GM18505 (cell line): ENCODE results near the gene C11orf24.
"Not testable (repeated sequence)": the region's sequence is repeated elsewhere in the genome, so short reads cannot be mapped to it uniquely, and the experiment has no call there.

Experiments
- ATAC-seq: cut with Tn5 transposase; IDR thresholded peaks from one replicate; pipeline ENCODE4 v1.9.1; 2021; ENCODE audit not compliant: unreplicated experiment
- POLR2A ChIP-seq: IDR thresholded peaks from 4 replicates; pipeline ENCODE4 v1.6.1; 2011; ENCODE audit warnings: borderline replicate concordance; ENCODE audit not compliant: insufficient read depth, insufficient read length; ENCODE audit errors: extremely low read depth

Gene C11orf24

DNA sequence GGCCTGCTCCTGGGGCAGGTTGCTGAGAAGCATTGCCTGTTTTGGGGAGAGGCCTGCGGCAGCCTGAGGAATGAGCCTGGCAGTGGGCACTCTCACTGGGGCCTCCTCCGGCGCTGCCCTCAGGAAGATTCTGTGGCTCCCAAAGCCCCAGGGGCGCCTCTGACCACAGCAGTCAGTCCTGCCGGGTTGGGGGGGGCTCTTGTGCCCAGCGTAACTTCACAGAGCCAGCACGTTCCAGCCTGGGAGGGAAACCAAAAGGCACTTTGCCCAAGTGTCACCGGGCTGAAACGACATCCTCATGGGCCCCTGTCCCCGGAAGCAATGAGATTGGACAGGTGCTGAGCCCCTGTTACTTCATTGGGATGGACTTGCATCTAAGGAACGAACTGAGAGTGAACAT, 36.3 kb upstream of the C11orf24 start:
- no peak for ATAC-seq
- no peak for TF ChIP-seq POLR2A

DNA sequence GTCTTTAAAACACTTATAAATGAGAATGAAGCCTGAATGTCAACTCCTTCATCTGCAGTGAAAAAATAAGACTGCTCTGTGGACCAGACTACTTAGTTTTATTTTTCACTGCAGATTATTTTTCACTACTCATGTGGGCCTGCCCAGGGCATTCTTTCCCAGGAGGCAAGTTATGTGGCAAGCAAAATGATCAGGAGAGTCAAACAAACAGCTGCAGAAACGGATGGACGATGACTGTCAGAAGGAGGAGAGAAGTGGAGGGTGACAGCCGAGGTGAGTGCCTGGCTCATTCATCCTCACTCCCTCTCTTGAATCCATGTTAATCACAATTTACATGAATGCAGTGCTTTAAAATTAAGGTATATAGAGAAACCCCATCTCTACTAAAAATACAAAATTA, 34.9 kb upstream of the C11orf24 start:
- ATAC-seq: no peak
- TF ChIP-seq POLR2A: no peak

DNA sequence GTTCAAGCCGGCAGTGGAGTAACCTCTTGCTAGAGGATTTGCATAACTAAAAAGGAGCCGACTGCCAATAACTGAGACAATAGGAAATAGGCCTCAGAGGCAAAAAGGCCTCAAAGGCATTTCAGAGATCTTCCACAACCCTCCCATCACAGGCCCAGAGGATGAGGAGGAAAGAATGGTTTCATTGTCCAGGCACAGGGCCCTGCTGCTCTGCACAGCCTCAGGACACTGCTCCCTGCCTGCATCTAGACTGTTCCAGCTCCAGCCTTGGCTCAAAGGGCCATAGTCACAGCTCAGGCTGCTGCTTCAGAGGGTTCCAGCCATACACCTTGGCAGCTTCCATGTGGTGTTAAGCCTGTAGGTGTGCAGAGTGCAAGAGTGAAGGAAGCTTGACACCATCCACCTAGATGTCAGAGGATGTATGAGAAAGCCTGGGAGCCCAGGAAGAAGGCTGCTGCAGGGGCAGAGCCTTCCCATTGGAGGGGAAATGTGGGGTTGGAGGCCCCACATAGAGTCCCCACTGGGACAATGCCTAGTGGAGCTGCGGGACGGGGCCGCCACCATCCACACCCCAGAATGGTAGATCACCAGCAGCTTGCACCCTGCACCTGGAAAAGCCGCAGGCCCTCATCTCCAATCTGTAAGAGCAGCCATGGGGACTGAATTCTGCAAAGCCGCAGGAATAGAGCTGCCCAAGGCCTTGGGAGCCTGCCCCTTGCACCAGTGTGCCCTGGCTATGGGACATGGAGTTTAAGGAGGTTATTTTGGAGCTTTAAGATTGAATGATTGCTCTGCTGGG, 32.4 kb upstream of the C11orf24 start:
- no peak for TF ChIP-seq POLR2A
- no peak for ATAC-seq

DNA sequence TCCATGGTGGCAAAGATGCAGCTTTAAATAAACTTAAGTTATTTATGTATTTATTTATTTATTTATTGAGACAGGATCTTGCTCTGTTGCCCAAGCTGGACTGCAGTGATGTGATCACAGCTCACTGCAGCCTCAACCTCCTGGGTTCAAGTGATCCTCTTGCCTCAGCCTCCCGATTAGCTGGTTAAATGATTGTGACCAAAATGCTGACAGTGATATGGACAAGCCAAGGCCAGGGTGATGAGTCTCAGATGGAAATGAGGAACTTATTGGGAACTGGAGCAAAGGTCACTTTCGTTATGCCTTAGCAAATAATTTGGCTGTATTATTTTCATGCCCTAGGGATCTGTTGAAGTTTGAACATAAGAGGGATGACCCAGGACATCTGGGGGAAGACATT, 31.3 kb upstream of the C11orf24 start:
- no peak for TF ChIP-seq POLR2A
- no peak for ATAC-seq

DNA sequence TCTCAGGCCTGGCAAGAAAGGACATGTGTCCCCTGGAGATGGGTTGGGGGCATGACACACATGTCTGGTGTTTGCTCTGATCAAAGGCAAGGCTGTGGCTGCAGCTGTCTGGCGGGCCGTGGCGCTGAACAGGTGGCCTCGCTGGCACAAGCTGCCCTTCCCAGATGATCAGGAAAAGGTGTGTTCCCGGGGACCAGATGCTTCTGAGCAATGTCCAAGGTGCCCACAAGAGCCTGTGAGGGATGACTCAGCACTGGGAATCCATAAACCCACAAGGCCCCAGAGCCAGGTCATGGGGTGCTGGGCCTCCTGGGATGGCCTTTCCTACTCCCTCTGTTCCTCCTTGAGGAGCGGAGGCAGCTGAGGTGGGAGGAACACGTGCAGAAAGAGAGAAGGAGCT, 30.9 kb upstream of the C11orf24 start:
- TF ChIP-seq POLR2A: no peak
- no peak for ATAC-seq

DNA sequence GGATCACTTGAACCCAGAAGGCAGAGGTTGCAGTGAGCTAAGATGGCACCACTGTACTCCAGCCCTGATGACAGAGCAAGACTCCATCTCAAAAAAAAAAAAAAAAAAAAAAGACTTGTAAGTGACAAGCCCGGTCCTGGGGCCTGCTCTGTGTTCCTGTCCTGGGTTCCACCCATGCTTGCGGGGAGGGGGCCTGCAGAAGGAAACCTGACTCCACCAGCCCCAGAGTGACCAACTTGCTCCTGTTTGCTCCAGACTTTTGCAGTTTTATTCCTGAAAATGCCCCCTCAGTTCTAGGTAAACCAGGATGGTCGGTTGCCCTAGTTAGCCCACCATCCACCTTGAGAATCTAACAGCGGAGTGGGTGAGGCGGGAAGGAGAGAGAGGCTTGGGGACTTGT, 30.5 kb upstream of the C11orf24 start:
- no peak for TF ChIP-seq POLR2A
- ATAC-seq: no peak

DNA sequence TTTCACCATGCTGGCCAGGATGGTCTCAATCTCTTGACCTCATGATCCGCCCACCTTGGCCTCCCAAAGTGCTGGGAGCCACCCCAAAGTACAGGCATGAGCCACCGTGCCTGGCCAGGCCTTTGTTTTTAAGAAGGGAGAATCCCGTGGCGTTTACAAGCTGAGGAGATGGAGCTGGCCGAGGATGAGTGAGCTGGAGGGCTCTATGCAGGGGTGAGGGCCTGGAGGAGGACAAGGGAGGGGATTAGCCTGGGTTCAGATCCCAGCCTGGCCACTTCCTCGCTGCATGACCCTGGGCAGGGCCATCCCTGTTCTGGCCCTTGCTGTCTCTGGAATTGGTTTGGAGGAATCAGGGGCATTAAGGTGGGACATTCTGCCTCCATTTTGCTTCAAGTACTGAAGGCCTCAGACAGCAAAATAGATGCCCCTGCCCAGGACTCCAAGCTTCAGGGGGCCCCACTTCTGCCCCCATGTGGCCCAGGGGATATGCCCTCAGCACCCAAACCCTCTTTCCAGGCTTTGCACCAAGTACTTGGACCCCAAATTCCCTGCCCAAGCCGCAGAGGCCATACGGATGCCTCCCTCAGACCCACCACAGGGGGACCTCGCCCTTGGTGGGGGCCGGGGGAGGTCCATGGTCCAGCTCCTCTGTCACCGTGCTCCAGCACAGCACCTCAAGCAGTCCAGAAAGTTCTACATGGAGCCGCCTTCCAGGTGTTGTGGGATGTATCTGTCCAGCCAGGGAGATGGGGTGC, 28.5 kb upstream of the C11orf24 start:
- ATAC-seq: no peak
- TF ChIP-seq POLR2A: no peak

DNA sequence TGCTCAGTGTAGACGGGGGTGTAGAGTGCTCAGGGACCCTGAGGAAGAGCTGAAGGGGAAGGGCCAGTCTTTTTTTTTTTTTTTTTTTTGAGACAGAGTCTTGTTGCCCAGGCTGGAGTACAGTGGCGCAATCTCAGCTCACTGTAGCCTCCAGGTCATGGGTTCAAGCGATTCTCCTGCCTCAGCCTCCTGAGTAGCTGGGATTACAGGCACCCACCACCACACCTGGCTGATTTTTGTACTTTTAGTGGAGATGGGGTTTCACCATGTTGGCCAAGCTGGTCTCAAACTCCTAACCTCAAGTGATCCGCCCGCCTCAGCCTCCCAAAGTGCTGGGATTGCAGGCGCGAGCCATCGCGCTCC, 27.7 kb upstream of the C11orf24 start:
- not testable (repeated sequence) for ATAC-seq

DNA sequence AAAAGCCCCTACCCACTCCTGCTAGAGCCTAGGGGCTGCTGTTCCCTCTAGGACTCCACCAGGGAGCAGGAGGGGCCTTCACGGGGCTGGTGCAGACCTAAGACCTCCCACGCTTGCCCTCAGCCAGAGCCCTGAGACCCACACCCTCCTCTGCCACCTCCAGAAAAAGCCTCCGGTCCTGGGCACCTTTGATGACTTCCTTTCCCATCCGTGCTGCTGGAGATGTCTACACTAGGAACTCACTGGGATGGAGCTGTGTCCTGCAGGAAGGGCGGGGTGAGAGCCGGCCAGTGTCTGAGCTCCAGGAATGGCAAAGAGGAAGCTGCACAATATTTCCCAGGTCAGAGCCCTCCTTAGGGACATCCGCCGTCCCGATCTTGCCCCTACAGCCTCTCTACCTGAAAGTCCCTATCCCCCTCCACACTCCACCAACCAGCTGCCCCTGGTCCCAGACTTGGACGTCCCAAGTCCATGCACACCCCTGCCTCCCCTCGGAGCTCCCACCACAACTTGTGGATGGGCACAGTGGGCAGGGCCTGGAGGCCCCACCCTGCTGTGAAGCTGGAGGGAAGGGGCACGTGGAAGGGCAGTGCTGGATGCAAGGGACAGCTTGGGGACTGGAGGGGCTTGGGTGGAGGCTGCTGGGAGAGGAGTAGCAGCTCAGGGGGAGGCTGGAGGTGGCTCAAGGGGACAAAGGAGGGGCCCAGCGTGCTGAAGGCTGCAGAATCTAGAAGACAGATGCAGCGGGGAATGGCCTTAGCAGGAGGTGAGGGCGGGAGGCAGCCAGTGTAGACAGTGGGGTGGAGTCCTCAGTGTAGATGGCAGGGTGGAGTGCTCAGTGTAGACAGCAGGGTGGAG, 27.1 kb upstream of the C11orf24 start:
- no peak for TF ChIP-seq POLR2A
- ATAC-seq: no peak

DNA sequence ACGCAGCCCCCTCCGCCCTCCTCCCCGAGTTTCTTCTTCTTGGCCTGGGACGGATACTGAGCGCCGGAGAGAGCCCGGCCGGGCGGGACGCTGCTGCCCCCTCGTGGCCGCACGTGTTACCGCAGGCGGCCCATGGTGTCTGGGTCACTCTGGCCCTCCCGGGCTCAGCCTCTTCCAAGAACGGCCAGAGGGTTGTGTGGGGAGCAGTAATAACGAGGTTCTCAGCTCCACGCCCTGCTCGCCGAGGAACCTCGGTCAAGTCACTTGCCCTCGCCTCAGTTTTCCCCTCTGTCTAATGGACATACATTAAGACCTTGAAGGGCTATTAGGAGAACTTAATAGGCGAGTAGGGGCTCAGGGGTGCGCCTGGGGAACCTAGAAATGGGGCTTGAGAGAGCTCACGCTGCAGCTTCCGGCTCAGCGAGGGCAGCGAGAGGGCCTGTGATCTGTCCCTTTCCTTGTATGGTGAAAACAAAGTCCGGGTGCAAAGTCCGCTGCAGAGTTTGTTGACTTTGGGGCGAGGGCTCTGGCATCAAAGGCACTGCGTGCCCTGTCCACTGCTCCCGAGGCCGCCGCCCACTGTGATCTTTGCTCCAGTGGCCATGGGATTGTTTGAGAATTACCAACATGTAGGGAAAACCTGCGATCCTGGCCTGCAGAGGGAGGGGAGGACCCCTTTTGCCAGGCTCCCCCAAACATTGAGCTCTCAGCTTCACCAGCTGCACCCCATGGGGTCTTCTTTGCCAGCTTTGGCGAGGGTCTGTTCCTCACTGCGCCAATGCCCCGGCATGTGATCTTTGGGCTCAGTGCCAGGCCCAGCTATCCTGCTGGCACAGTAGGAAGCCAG, 26.3 kb upstream of the C11orf24 start:
- peak; percentile 62 for ATAC-seq
- no peak for TF ChIP-seq POLR2A

DNA sequence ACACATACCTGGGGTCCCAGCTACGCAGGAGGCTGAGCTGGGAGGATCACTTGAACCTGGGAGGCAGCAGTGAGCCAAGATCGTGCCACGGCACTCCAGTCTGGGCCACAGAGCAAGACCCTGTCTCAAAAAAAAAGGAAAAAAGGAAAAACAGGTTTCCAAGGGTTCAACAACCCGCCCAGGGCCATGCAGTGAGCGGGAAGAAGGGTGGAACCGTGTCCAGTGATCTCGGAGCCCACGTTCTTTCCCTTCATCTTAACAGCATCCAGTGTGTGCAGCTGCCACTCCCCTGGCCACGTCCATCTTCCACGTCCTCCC, 25.7 kb upstream of the C11orf24 start:
- TF ChIP-seq POLR2A: no peak
- no peak for ATAC-seq

DNA sequence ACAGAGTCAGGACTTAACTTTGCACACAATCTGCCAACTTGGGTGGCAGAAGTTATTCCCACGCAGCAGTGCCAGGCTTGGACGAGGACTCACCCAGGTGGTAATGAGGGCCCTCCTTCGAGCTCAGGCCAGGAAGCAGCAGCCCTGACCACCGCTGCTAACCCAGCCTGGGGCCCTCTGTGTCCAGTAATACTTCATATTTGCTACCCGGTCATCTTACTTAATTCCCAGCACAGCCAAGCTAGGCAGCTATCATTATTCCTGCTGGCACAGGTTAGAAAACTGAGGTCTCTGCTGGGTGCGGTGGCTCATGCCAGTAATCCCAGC, 25.2 kb upstream of the C11orf24 start:
- no peak for TF ChIP-seq POLR2A
- no peak for ATAC-seq
